NCI-H1694 treated with DMSO at 0.1 percent for 48 hours (cell line): ENCODE results near the gene FCAMR.

ENCODE experiments used
- DNase-seq: peaks from one replicate; lab custom pipeline; 2025; lab: John Stamatoyannopoulos, UW

The FCAMR gene, protein sequence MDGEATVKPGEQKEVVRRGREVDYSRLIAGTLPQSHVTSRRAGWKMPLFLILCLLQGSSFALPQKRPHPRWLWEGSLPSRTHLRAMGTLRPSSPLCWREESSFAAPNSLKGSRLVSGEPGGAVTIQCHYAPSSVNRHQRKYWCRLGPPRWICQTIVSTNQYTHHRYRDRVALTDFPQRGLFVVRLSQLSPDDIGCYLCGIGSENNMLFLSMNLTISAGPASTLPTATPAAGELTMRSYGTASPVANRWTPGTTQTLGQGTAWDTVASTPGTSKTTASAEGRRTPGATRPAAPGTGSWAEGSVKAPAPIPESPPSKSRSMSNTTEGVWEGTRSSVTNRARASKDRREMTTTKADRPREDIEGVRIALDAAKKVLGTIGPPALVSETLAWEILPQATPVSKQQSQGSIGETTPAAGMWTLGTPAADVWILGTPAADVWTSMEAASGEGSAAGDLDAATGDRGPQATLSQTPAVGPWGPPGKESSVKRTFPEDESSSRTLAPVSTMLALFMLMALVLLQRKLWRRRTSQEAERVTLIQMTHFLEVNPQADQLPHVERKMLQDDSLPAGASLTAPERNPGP

DNA sequence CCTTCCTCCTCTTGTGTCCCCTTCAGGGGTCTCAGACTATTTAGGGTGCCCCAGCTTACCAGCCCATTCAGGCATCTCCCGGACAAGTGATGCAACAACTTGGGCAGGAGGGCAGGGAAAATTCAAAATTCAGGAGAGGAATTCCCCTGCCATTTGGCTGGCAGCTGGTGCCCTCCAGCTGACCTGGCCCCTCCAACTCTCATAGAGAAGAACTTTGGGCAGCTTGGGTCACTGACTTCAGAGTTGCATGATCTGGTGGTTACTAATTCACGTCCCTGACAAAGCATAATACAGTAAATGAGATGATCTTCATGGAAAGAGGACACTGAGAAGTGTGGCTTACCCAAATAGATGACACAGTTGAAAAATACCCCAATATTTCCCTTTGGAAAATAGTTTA lies at the start of gene FCAMR:
Gene FCAMR (minus strand): TSS at position 15 of the 400 bp plus-strand sequence. CDS start 335 bp downstream, outside the sequence.
- no peak for DNase-seq

- DNase-seq: no peak
Measured at GRCh38 chr1:207019661-207020060, 49.4 kb upstream of the FCAMR start.

DNA sequence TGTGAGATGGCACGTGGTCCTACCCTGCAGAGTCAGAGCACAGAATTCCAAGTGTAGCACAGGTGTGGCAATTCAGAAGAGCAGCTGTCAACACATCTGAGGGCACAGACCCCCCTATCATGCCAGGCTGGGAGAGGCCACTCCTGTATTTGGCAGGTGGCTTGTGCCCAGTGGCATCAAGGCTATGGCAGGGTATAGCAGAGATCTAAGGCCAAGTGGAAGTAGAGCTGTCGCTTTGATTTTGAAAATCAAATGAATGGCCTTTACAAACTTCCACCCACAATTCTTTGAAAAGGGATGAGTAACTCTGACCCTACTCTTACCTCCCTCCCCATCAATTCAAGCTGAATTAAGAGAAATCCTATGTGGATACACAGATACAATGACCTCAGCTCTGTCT lies 48.9 kb upstream of the FCAMR start:
- no peak for DNase-seq

- DNase-seq: no peak
Measured at GRCh38 chr1:207018707-207019106, 48.4 kb upstream of the FCAMR start.

GRCh38 chr1:207017615-207018559 lies 47.6 kb upstream of the FCAMR start:
- DNase-seq: no peak

GRCh38 chr1:207015791-207016190 lies 45.5 kb upstream of the FCAMR start:
- DNase-seq: no peak

DNA sequence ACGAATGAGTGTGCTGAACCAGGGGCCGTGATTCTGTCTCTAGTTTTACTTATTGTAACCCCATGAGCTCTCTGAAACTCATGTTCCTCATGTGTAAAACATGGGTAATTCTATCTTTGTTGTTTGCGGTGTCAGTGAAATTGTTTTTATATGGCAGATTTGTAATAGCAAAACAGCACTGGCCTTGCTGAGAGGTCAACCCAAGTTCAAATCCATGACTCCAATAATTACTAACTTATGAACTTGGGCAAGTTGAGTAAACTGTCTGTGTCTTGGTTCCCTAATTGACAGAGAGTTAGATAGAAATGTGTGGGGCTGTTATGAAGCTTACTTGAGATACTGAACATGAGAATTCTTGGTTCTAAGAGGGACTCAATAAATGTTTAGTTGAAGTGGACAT lies 44.5 kb upstream of the FCAMR start:
- no peak for DNase-seq

- no peak for DNase-seq
Measured at GRCh38 chr1:207013321-207014085, 43.2 kb upstream of the FCAMR start.

DNA sequence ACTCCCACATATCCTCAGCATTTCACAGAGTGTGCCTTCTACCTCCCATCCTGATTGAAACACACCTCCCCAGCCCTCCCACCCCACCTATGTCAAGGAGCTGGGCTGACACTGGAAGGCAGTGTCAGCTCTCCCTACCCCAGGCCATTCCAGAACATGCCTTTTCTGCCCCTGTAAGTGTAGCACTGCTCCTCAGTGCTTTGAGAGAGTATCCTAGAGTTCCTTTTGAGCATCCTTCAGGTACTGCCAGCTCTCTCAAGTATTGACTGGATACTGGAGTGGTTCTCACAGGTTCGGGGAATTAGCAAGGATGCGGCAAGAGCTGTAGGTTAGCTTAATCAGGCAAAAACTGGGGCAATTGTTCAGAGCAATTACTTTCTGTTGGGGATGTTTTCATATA lies 40.5 kb upstream of the FCAMR start:
- DNase-seq: no peak

DNA sequence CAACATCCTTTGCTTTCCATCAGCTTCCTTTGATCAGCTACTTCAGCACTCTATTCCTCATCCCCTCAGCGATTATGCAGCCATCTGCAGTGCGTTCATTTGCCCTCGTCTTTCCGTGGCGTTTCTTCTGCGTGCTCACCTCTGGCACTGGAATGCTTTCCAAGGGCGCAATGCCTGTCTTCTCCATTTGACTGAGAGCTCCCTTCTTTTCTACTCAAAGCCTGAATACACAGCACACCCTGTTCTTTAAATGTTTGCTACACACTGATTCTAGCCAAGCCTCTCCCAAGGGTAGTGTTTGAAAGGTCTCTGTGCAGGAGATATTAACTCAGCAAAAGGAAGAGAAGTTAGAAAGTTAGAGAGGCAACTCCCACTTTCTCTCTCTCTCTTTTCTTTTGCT lies 39.7 kb upstream of the FCAMR start:
- DNase-seq: no peak

DNA sequence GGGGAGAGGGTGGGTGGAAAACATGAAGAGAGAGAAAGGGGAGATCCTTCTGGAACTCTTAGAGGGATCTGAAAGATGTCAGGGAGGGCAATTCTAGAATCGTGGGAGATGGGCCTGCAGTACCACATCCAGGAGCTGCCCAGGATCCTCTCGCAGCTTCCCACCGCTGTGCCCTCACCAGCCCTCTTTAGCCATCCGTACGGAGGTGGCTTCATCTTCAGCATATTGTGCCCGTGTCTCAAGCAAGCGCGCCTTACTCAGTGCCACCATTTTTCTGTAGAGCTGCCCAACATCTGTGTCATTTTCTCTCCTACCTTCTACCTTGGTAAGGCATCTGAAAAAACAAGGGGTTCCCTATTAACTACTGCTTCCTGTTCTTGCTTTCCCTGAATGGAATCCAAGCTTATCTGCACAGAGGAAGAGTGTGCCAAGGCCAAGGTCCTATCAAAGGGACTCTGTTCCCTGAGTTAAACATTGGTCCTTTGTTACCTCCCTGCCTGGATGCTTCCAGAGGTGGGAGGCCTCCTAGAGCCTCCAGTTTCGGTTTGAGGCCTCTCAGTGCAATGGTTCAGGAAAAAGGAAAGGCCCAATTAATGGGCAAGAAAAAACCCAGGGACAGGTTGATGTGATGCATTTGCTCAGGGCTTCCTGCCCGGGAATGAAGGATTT lies 39.1 kb upstream of the FCAMR start:
- DNase-seq: no peak

- DNase-seq: no peak
Measured at GRCh38 chr1:207007352-207008033, 37.2 kb upstream of the FCAMR start.

- DNase-seq: no peak
Measured at GRCh38 chr1:207006914-207007313, 36.7 kb upstream of the FCAMR start.

GRCh38 chr1:207006083-207006482 lies 35.8 kb upstream of the FCAMR start:
- no peak for DNase-seq

- no peak for DNase-seq
Measured at GRCh38 chr1:207004931-207005830, 34.9 kb upstream of the FCAMR start.

GRCh38 chr1:207003210-207003609 lies 33.0 kb upstream of the FCAMR start:
- DNase-seq: no peak

DNA sequence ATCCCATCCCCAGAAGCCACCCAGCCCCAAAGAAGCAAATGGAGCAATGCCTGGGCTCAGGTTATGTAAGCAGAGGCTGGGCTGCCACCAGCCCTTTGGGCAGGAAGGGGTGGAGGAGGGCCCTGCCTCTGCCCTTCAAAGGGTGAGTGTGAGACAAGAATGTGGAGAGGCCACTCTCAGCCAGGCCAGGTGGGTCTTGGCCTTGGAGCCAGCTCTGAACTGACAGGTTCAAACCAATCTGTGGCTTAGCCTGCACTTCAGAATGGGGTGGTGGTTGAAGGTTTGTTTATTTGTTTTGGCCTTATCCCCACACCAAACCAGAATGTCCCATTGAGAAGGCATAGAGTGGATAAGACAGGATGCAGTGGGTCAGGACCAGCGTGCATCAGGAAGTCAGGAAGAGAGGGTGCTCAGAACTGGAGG lies 32.5 kb upstream of the FCAMR start:
- DNase-seq: no peak

DNA sequence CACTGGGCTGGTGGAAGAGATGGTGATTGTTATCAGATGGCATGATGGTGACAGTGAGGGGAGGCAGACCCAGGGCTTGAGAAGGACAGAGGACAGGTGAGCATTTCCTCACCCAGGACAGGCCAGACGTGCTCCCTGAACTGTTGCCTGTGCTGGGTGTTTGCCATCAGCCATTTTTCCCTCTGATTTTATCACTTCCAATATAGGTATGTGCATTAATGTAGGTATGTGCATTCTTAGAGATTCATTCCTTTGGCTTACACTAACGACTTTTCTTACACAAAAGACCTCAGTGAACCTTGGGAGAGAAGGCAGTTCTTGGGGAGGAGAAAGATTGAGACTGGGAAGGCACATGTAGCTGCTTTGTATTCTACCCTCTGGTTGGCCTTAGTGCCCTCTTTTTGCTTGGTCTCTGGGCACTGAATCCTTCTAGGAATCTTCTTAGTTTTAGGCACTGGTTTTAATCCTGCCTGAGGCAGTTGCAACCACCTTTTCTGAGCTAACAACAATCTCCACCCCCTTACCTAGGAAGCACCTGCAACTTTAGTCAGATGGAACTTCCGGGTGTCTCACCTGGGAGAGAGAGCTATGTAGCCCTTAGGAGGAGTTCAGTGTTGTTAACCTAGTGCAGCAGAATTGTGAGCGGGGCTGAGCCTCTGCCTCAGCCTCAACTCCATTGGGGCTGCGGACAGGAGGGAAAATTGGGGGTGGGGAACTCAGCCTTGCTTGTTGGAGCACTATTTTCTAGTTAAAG lies 31.4 kb upstream of the FCAMR start:
- DNase-seq: no peak
